Middle frontal gyrus (tissue), 1 donor: Measurements from ENCODE around the gene TNFRSF1B.
A peak's percentile ranks its signal among the peaks of the same experiment; 100 is the strongest.

Source experiments
- DNase-seq: peaks from one replicate; pipeline ENCODE4 v3.0.0-alpha.2; 2015; ENCODE audit warnings: low spot score; ENCODE audit errors: extremely low spot score

The TNFRSF1B gene

GRCh38 chr1:12141163-12141850 lies 25.5 kb upstream of the TNFRSF1B start:
- DNase-seq, result no peak

GRCh38 chr1:12142141-12142823 lies 24.5 kb upstream of the TNFRSF1B start:
- DNase-seq, result no peak

DNA sequence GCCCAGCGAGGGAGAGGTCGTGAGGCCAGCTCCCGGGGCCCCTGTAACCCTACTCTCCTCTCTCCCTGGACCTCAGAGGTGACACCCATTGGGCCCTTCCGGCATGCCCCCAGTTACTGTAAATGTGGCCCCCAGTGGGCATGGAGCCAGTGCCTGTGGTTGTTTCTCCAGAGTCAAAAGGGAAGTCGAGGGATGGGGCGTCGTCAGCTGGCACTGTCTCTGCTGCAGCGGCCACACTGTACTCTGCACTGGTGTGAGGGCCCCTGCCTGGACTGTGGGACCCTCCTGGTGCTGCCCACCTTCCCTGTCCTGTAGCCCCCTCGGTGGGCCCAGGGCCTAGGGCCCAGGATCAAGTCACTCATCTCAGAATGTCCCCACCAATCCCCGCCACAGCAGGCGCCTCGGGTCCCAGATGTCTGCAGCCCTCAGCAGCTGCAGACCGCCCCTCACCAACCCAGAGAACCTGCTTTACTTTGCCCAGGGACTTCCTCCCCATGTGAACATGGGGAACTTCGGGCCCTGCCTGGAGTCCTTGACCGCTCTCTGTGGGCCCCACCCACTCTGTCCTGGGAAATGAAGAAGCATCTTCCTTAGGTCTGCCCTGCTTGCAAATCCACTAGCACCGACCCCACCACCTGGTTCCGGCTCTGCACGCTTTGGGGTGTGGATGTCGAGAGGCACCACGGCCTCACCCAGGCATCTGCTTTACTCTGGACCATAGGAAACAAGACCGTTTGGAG lies 23.7 kb upstream of the TNFRSF1B start:
- no peak for DNase-seq

DNA sequence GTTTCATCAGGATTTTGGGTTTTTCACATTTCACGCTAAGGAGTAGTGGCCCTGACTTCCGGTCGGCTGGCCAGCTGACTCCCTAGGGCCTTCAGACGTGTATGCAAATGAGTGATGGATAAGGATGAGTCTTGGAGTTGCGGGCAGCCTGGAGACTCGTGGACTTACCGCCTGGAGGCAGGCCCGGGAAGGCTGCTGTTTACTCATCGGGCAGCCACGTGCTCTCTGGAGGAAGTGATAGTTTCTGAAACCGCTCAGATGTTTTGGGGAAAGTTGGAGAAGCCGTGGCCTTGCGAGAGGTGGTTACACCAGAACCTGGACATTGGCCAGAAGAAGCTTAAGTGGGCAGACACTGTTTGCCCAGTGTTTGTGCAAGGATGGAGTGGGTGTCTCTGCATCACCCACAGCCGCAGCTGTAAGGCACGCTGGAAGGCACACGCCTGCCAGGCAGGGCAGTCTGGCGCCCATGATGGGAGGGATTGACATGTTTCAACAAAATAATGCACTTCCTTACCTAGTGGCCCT lies 23.1 kb upstream of the TNFRSF1B start:
- DNase-seq, result peak; percentile 6

DNA sequence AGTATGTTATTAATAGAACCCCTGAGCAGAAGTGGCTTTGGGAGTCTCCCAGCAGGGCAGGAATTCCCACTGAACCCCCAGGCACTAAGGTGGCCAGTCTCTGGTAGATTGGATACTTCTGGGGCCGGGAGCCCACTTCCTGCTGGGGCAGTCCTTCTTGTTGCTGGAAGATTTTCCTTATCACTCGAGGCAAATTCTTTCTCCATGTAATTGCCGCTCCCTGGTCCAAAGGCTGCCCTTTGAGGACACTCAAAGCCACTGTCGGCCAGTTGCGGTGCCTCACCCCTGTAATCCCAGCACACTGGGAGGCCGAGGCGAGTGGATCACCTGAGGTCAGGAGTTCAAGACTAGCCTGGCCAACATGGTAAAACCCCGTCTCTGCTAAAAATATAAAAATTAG lies 22.6 kb upstream of the TNFRSF1B start:
- no peak for DNase-seq

GRCh38 chr1:12144969-12145368 lies 21.8 kb upstream of the TNFRSF1B start:
- DNase-seq, result no peak

GRCh38 chr1:12145616-12146342 lies 21.0 kb upstream of the TNFRSF1B start:
- no peak for DNase-seq

- DNase-seq, result no peak
Observed at GRCh38 chr1:12146343-12147112, 20.3 kb upstream of the TNFRSF1B start.

DNA sequence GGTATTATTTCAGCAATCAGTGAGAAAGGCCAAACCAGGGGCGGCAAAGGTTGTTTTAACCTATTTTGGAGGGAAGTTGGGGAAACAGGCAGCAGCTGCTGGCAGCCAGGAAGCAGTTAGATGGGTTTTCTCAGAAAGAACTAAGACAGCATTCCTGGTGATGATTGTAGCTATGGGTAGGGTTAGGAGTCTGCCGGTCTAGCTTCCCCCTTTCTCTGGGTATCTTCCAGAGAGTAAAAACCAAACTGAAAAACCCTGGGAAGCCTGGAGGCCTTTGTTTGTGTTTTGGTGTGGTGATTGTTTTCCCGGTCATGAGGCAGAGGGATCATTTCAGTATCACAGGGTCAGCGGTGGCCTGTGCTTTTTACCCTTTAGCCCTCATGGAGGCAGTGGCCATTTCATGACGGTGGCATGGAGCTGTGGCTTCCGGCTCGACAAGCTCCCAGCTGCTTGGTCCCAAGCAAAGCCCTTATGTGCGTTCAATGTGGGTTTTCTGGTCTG lies 19.5 kb upstream of the TNFRSF1B start:
- no peak for DNase-seq

- DNase-seq, result no peak
Observed at GRCh38 chr1:12148160-12148957, 18.4 kb upstream of the TNFRSF1B start.

- DNase-seq, result no peak
Observed at GRCh38 chr1:12148958-12149790, 17.6 kb upstream of the TNFRSF1B start.

GRCh38 chr1:12149791-12150175 lies 17.0 kb upstream of the TNFRSF1B start:
- DNase-seq, result no peak

- DNase-seq, result no peak
Observed at GRCh38 chr1:12150456-12151200, 16.2 kb upstream of the TNFRSF1B start.

- no peak for DNase-seq
Observed at GRCh38 chr1:12151465-12151864, 15.3 kb upstream of the TNFRSF1B start.

DNA sequence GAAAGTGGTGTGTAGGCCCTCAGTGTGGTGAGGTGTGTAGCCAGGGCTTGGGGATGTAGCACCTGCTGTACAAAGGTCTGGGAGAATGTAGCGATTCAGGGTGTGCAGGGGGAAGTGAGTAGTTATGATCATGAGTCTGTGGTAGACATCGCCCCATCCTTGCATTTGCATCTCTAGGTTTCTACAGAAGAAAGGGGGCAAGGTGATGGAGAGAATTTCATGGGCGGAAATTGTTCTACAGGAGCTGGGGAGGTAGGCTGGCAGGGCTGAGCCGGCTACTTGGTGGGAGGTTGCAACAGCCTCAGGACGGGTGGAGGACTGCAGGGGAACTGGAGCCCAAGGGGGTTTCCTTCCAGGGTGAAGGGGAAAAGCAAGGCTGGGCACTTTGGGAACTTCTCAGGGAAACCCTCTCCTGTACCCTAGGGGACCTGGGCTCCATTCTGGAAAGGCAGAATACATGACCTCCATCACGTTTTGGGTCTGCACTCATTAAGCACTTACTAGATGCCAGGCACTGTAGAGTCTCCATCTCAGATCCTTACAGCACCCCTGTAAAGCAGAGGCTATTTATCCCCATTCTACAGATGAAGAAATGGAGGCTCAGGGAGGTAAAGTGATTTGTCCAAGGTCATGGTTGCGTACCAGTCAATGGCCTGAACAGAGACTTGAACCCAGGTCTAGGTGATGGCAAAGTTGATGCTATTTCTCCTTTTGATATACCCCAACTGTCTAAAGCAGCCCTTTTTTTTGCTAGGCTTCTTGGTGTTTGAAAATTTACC lies 14.5 kb upstream of the TNFRSF1B start:
- no peak for DNase-seq

DNA sequence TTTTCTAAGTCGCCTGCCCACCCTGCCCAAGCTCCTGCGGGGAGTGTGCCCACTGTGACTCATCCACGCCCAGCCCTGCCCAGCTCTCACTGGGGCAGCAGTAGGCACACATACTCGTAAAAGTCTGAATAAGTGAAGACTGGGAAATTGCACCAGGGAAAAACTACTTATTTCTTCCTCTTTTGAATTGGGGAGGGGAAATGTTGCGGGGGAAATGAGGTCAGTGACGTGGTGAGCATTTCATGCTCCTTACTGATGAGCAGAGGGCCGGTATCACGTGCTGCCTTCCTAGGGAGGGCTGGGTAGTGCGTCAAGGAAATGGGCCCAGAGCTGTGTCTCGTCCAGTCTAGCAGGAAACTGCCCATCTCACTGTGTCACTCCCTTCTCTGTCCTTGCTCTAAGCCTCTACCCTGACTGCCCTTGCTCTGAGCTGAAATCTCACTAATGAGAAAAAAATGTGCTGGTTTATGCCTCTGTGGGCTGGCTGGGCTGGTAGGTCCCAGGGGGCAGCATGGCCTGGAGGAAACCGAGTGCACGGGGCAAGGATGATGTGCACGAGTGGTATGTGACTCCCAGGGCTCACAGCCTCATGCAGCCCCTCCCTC lies 13.5 kb upstream of the TNFRSF1B start:
- no peak for DNase-seq

- no peak for DNase-seq
Observed at GRCh38 chr1:12155328-12155727, 11.5 kb upstream of the TNFRSF1B start.
